SU-DHL-6 (cell line): ENCODE results near the gene WWOX.

ENCODE experiments used
- H2AFZ ChIP-seq: fragments of 200-600 bp; sonication (generic); 2 replicates; pipeline ENCODE4 v1.6.1; 2014; ENCODE audit warnings: low read depth, mild to moderate bottlenecking, moderate library complexity, mixed read lengths, antibody characterized with exemption, low read length; ENCODE audit not compliant: severe bottlenecking
- H3F3A ChIP-seq: fragments of 200-600 bp; shearing (Covaris generic); 2 replicates; pipeline ENCODE4 v1.6.0; 2016; ENCODE audit warnings: antibody characterized with exemption, mild to moderate bottlenecking; ENCODE audit not compliant: insufficient read depth
- H3K27ac ChIP-seq: fragments of 200-600 bp; sonication (generic); 2 replicates; pipeline ENCODE4 v1.5.1; 2016; ENCODE audit warnings: low read depth, mild to moderate bottlenecking, low read length, moderate library complexity, mixed read lengths
- H3K27me3 ChIP-seq: fragments of 200-600 bp; sonication (generic), shearing (Covaris generic); 2 replicates; pipeline ENCODE4 v1.6.0; 2014; ENCODE audit warnings: mild to moderate bottlenecking, low read length
- H3K36me3 ChIP-seq: fragments of 200-600 bp; sonication (generic); 2 replicates; pipeline ENCODE4 v1.6.1; 2014; ENCODE audit warnings: mild to moderate bottlenecking, low read length, mixed read lengths
- H3K4me2 ChIP-seq: fragments of 300-600, 200-600 bp; shearing (Covaris generic), sonication (generic); 2 replicates; pipeline ENCODE4 v1.6.0; 2014; ENCODE audit warnings: low read length, low read depth, mild to moderate bottlenecking; ENCODE audit not compliant: poor library complexity, severe bottlenecking
- H3K4me3 ChIP-seq: fragments of 200-600 bp; sonication (generic); 2 replicates; pipeline ENCODE4 v1.5.1; 2014; ENCODE audit warnings: antibody characterized with exemption, low read length, mild to moderate bottlenecking, mixed read lengths; ENCODE audit not compliant: insufficient read depth, poor library complexity, severe bottlenecking
- H3K79me2 ChIP-seq: fragments of 200-600 bp; sonication (generic); 2 replicates; pipeline ENCODE4 v1.6.1; 2014; ENCODE audit warnings: mild to moderate bottlenecking, low read length, moderate library complexity; ENCODE audit not compliant: insufficient read depth
- H3K9ac ChIP-seq: fragments of 200-600 bp; sonication (generic); 2 replicates; pipeline ENCODE4 v1.7.0; 2014; ENCODE audit warnings: mild to moderate bottlenecking, low read length
- H3K9me2 ChIP-seq: fragments of 200-600 bp; sonication (generic); replicated peaks from 2 replicates; pipeline ENCODE4 v1.6.1; 2014; ENCODE audit warnings: low read length; ENCODE audit not compliant: insufficient read depth
- H3K9me3 ChIP-seq: fragments of 200-600 bp; sonication (generic); 2 replicates; pipeline ENCODE4 v1.6.1; 2014; ENCODE audit warnings: low read length, mixed read lengths; ENCODE audit not compliant: insufficient read depth
- H4K20me1 ChIP-seq: fragments of 200-600 bp; sonication (generic); 2 replicates; pipeline ENCODE4 v1.6.1; 2014; ENCODE audit warnings: low read depth, mild to moderate bottlenecking, antibody characterized with exemption, low read length, moderate library complexity, mixed read lengths
- CTCF ChIP-seq: fragments of 200-600 bp; sonication (generic); IDR thresholded peaks from one replicate; pipeline ENCODE4 v1.5.1; 2017; ENCODE audit warnings: antibody characterized with exemption, mild to moderate bottlenecking, low read length, moderate library complexity; ENCODE audit not compliant: insufficient read depth, poor library complexity, severe bottlenecking
- EZH2phosphoT487 ChIP-seq: fragments of 200-600 bp; sonication (generic), shearing (Covaris generic); conservative IDR thresholded peaks from 2 replicates; pipeline ENCODE4 v1.6.1; 2018; ENCODE audit warnings: mild to moderate bottlenecking, antibody characterized with exemption, low read length, moderate library complexity, mixed read lengths

The WWOX gene

GRCh38 chr16:78817200-78817739, 717.8 kb downstream of the WWOX start:
- Histone ChIP-seq H2AFZ (no peak overlapping the region), H3K36me3 (no peaks in the 10 kb centered on the region), H3K79me2 (no peaks in the 10 kb centered on the region), H3K27ac (no peak overlapping the region), H3K27me3 (no peaks in the 10 kb centered on the region), H3K4me3 (no peak overlapping the region), H3K4me2 (no peak overlapping the region), H3F3A (no peaks in the 10 kb centered on the region), H3K9me2 (no peaks in the 10 kb centered on the region), H3K9ac (no peak overlapping the region), H4K20me1 (no peaks in the 10 kb centered on the region), H3K9me3 (no peaks in the 10 kb centered on the region)
- no peak for TF ChIP-seq EZH2phosphoT487
- no peak for TF ChIP-seq CTCF

GRCh38 chr16:78821335-78821734, 721.9 kb downstream of the WWOX start:
- no peak overlapping the region for H3K4me3 ChIP-seq
- H3F3A ChIP-seq: no peaks in the 10 kb centered on the region
- TF ChIP-seq CTCF (no peak), EZH2phosphoT487 (no peak)
- no peak overlapping the region for H3K27ac ChIP-seq
- no peaks in the 10 kb centered on the region for H3K79me2 ChIP-seq
- H3K27me3 ChIP-seq: no peaks in the 10 kb centered on the region
- no peaks in the 10 kb centered on the region for H3K9me3 ChIP-seq
- no peaks in the 10 kb centered on the region for H3K36me3 ChIP-seq
- no peaks in the 10 kb centered on the region for H4K20me1 ChIP-seq
- no peak overlapping the region for H3K4me2 ChIP-seq
- no peak overlapping the region for H2AFZ ChIP-seq
- H3K9me2 ChIP-seq: no peaks in the 10 kb centered on the region
- no peak overlapping the region for H3K9ac ChIP-seq

DNA sequence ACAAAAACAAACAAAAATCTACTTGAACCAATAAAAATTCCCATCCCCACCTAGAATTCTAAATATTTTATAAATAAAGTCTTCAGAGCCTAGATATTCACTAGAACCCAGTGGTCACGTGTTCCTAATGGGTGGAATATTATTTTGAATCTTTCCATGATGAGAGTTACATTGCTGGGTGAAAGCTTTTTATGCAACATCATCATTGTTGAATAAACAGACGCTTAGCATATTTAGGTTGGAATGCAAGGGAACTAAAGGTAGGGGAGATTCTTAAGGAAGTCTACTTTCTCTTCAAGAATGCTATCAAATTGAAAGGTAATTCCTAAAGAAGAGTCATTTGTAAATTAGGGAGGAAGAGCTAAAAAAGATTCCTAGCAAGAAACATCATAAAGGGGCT, 723.1 kb downstream of the WWOX start:
- H3K36me3 ChIP-seq: no peaks in the 10 kb centered on the region
- no peak overlapping the region for H3K9ac ChIP-seq
- H2AFZ ChIP-seq: no peak overlapping the region
- H3K79me2 ChIP-seq: no peaks in the 10 kb centered on the region
- no peak overlapping the region for H3K4me2 ChIP-seq
- TF ChIP-seq EZH2phosphoT487 (no peak), CTCF (no peak)
- no peaks in the 10 kb centered on the region for H3K9me3 ChIP-seq
- H3K27me3 ChIP-seq: no peaks in the 10 kb centered on the region
- no peak overlapping the region for H3K4me3 ChIP-seq
- H4K20me1 ChIP-seq: no peaks in the 10 kb centered on the region
- no peaks in the 10 kb centered on the region for H3F3A ChIP-seq
- no peak overlapping the region for H3K27ac ChIP-seq
- no peaks in the 10 kb centered on the region for H3K9me2 ChIP-seq
